PFSK-1 (cell line): ENCODE results near the gene PLXNA1.

Experiments
- FOXP2 ChIP-seq: optimal IDR thresholded peaks from 2 replicates; pipeline ENCODE3; 2011; ENCODE audit warnings: borderline replicate concordance, control low read depth, inconsistent platforms; ENCODE audit not compliant: insufficient read depth; ENCODE audit errors: extremely low read length, extremely low read depth
- POLR2AphosphoS5 ChIP-seq: IDR thresholded peaks from 2 replicates; pipeline ENCODE4 v1.6.1; 2012; ENCODE audit warnings: low read depth, mild to moderate bottlenecking, control low read depth, low read length, moderate library complexity
- TAF1 ChIP-seq: IDR thresholded peaks from 2 replicates; pipeline ENCODE4 v1.6.1; 2012; ENCODE audit warnings: low read length, control low read depth, borderline replicate concordance; ENCODE audit not compliant: insufficient read depth
- TF ChIP-seq, protein P1 (sequence below), 2 experiments: IDR thresholded peaks; 2 replicates each; pipeline versions ENCODE4 v1.6.1 to v1.8.0; 2011 to 2012; ENCODE audit warnings: low read depth in 2 of 2, low read length in 2 of 2, control low read depth in 1 of 2, inconsistent platforms in 1 of 2, mild to moderate bottlenecking in 1 of 2, moderate library complexity in 1 of 2; ENCODE audit not compliant: insufficient read depth in 1 of 2

DNA sequence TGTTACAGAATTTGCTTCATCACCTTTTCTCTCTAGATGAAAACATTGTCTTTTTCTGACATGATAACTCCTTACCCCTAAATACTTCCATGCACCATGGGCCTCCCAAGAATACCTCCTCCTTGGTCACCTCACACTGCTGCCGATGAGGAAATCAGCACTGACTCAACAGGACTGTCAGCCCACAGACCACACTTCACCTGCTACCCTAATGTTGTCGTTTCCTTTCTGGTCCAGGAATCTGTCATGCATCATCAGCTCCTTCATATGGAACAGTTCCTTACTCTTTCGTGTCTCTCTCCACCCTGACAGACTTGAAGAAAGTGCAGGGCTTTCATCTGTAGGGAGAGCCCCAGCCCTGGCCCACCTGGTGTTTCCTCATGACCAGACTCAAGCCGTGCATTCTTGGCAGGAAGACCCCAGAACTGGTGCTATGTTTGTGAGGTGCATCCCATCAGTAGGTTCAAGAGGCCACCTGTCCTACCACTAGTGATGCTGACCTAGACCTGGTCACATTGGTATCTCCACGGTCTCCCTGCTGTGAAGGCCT is 41.1 kb upstream of the PLXNA1 start:
- TF ChIP-seq TAF1 = no peak
- TF ChIP-seq POLR2AphosphoS5 = no peak
- TF ChIP-seq, protein P1, sequence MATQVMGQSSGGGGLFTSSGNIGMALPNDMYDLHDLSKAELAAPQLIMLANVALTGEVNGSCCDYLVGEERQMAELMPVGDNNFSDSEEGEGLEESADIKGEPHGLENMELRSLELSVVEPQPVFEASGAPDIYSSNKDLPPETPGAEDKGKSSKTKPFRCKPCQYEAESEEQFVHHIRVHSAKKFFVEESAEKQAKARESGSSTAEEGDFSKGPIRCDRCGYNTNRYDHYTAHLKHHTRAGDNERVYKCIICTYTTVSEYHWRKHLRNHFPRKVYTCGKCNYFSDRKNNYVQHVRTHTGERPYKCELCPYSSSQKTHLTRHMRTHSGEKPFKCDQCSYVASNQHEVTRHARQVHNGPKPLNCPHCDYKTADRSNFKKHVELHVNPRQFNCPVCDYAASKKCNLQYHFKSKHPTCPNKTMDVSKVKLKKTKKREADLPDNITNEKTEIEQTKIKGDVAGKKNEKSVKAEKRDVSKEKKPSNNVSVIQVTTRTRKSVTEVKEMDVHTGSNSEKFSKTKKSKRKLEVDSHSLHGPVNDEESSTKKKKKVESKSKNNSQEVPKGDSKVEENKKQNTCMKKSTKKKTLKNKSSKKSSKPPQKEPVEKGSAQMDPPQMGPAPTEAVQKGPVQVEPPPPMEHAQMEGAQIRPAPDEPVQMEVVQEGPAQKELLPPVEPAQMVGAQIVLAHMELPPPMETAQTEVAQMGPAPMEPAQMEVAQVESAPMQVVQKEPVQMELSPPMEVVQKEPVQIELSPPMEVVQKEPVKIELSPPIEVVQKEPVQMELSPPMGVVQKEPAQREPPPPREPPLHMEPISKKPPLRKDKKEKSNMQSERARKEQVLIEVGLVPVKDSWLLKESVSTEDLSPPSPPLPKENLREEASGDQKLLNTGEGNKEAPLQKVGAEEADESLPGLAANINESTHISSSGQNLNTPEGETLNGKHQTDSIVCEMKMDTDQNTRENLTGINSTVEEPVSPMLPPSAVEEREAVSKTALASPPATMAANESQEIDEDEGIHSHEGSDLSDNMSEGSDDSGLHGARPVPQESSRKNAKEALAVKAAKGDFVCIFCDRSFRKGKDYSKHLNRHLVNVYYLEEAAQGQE (IDR thresholded peaks at IDR 0.05; ENCODE audit: insufficient read depth in 1 of 2, low read depth in 2 of 2, low read length in 2 of 2) = no peak
- TF ChIP-seq FOXP2 = no peak
